CD4-positive, alpha-beta memory T cell (primary cell): Measurements from ENCODE around the gene EFCAB9. TPM values are rescaled to one million over a fixed set of nuclear protein-coding genes. Genes with fewer than 3 reads are reported as not detected.

ENCODE experiments used
- CTCF ChIA-PET: fragments of 350-600 bp; sonication (Branson Sonifier 250); formaldehyde crosslinking; loops from one replicate; lab custom pipeline; 2021; ENCODE audit warnings: inconsistent platforms; ENCODE audit not compliant: partially characterized antibody; lab: Charles Lee
- POLR2A ChIA-PET: fragments of 350-600 bp; sonication (Branson Sonifier 250); formaldehyde crosslinking; loops from one replicate; lab custom pipeline; 2021; ENCODE audit not compliant: partially characterized antibody; lab: Charles Lee
- DNase-seq, 5 donors: peaks; one replicate each; pipeline versions ENCODE4 v3.0.0 to v3.0.0-alpha.2; 2020 to 2022; ENCODE audit warnings: mixed read lengths in 1 of 5
- H3K27ac ChIP-seq: one replicate; pipeline ENCODE4 v1.7.0; 2013; ENCODE audit warnings: low read depth, low read length
- H3K27me3 ChIP-seq: 2 replicates; pipeline ENCODE4 v1.7.0; 2013; ENCODE audit warnings: mild to moderate bottlenecking, low read length, moderate library complexity; ENCODE audit not compliant: insufficient read depth
- H3K36me3 ChIP-seq: 2 replicates; pipeline ENCODE4 v1.7.0; 2013; ENCODE audit warnings: mild to moderate bottlenecking, low read length, moderate library complexity; ENCODE audit not compliant: insufficient read depth
- H3K4me1 ChIP-seq: 2 replicates; pipeline ENCODE4 v1.7.0; 2013; ENCODE audit warnings: mild to moderate bottlenecking, low read length, moderate library complexity; ENCODE audit not compliant: insufficient read depth
- H3K4me3 ChIP-seq, 2 donors: one replicate each; pipeline ENCODE4 v1.7.0; 2013; ENCODE audit warnings: low read length in 2 of 2, mild to moderate bottlenecking in 1 of 2
- H3K9me3 ChIP-seq, 2 donors: one replicate each; pipeline ENCODE4 v1.7.0; 2013; ENCODE audit warnings: low read length in 2 of 2, control low read depth in 1 of 2; ENCODE audit not compliant: control insufficient read depth in 1 of 2
- H3K27ac Mint-ChIP-seq, 7 donors: one replicate each; pipeline ENCODE4 v1.8.0; 2020 to 2021; ENCODE audit warnings: mixed read lengths in 7 of 7, mild to moderate bottlenecking in 6 of 7, inconsistent platforms in 3 of 7, moderate library complexity in 3 of 7
- H3K27me3 Mint-ChIP-seq, 2 donors: one replicate each; pipeline ENCODE4 v1.8.0; 2020 to 2021; ENCODE audit warnings: mixed read lengths in 2 of 2
- H3K36me3 Mint-ChIP-seq, 2 donors: one replicate each; pipeline ENCODE4 v1.8.0; 2020 to 2021; ENCODE audit warnings: mixed read lengths in 2 of 2, inconsistent platforms in 1 of 2, mild to moderate bottlenecking in 1 of 2
- H3K4me1 Mint-ChIP-seq, 4 donors: one replicate each; pipeline ENCODE4 v1.8.0; 2020 to 2021; ENCODE audit warnings: mixed read lengths in 4 of 4, mild to moderate bottlenecking in 1 of 4
- H3K4me3 Mint-ChIP-seq, 8 donors: one replicate each; pipeline ENCODE4 v1.8.0; 2020 to 2021; ENCODE audit warnings: mixed read lengths in 8 of 8, mild to moderate bottlenecking in 7 of 8, moderate library complexity in 6 of 8, inconsistent platforms in 3 of 8
- H3K9me3 Mint-ChIP-seq, 8 donors: one replicate each; pipeline ENCODE4 v1.8.0; 2020 to 2021; ENCODE audit warnings: mixed read lengths in 8 of 8, mild to moderate bottlenecking in 5 of 8, inconsistent platforms in 3 of 8, moderate library complexity in 1 of 8
- intact Hi-C: fragments of 100-400 bp; cut with micrococcal nuclease; formaldehyde crosslinking; loops from one replicate; pipeline ENCODE4 v1.15.1; 2023
- polyA plus RNA-seq, 2 donors: library from polyadenylated mRNA; unstranded; fragments of 300-500 nt; fragmentation: Illumina TruSeq; gene quantifications; one replicate each; pipeline ENCODE4 v1.2.3, GENCODE V29; 2021
- total RNA-seq, 2 experiments: library from RNA; stranded (reverse); gene quantifications; one replicate each; pipeline ENCODE4 v1.2.3, GENCODE V29; 2021

The EFCAB9 gene
- total and polyA plus RNA-seq, 4 experiments from 2014 or later: not detected

DNA sequence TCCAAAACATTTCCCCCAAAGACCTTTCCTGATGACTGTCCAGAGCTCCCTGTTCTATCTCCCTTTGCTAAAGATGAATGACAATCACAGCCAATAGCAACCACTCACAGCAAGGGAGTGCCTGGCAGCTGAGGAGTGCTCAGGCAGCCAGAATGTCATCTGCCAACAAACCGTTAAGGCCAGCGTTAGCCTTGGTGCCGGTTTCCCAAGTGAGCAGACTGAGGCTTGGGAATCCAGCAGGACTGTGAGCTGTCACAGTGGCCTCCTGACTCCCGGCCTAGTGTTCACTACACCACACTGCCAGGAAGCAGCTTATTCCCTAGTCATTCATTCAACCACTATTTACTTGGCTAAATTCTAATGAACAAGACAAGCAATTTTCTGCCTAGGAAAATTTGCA lies 30.6 kb upstream of the EFCAB9 start:
- POLR2A ChIA-PET: interaction anchor here (8.3 to 8.4 kb wide), 2 partner anchors 11 to 23 kb away, joined by 80 to 89 read pairs; partner anchors contain the start of gene STK10
- no peak for DNase-seq
- CTCF ChIA-PET: interaction anchor here (1.1 to 23.1 kb wide), 5 partner anchors 11 to 127 kb away, joined by 3 to 429 read pairs (median 6); partner anchors contain the start of gene STK10
- Mint-ChIP-seq H3K4me3 (peak overlapping the region in 2 of 8 donors; percentile 15 to 38), H3K4me1 (peaks cover 50 to 97% (median 75%) of the 10 kb centered on the region in 4 donors), H3K27me3 (no peaks in the 10 kb centered on the region), H3K27ac (peak overlapping the region in 5 of 7 donors; percentile 22 to 76 (median 63)), H3K9me3 (no peaks in the 10 kb centered on the region), H3K36me3 (peaks cover 15 to 54% of the 10 kb centered on the region in 2 donors)
- no peak overlapping the region for H3K4me3 ChIP-seq
- no peaks in the 10 kb centered on the region for H3K27me3 ChIP-seq
- no peaks in the 10 kb centered on the region for H3K9me3 ChIP-seq
- H3K27ac ChIP-seq: no peak overlapping the region
- intact Hi-C loops: no loop called here
- H3K36me3 ChIP-seq: peaks cover 14% of the 10 kb centered on the region
- H3K4me1 ChIP-seq: peaks cover 91% of the 10 kb centered on the region

DNA sequence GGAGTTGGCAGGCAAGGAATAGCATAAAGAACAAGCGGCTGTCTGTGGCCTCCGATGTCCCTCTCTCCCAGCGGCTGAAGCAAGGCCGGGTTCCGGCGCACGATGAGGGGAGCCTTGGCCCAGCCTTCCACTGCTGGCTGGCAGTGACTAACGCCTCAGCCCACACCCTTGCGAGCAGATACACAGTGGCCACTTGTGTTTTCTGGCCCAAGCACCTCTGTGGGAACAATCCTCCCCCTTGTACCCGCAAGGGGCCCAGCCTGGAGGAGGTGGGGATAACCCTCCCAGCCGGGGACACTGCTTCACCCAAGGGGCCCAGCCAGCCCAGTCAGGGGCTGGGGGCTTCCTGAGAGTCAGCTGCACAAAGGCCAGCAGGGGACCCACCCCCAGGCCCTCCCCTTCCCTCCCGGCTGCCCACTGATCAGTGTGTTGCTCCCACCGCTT lies 29.2 kb upstream of the EFCAB9 start:
- Mint-ChIP-seq H3K27me3 (no peaks in the 10 kb centered on the region), H3K27ac (peak overlapping the region; percentile 40 to 87 (median 63)), H3K4me1 (peaks cover 54 to 97% (median 79%) of the 10 kb centered on the region in 4 donors), H3K4me3 (no peak overlapping the region), H3K9me3 (no peaks in the 10 kb centered on the region), H3K36me3 (peaks cover 19 to 58% of the 10 kb centered on the region in 2 donors)
- Histone ChIP-seq H3K27me3 (no peaks in the 10 kb centered on the region), H3K9me3 (no peaks in the 10 kb centered on the region), H3K27ac (peak overlapping the region; percentile 17), H3K4me1 (peaks cover 94% of the 10 kb centered on the region), H3K4me3 (no peak overlapping the region), H3K36me3 (peaks cover 14% of the 10 kb centered on the region)
- intact Hi-C loops: no loop called here
- DNase-seq: no peak
- POLR2A ChIA-PET: interaction anchor here (1.7 to 8.4 kb wide), 4 partner anchors 10 to 53 kb away, joined by 6 to 89 read pairs (median 44); partner anchors contain the start of gene STK10
- CTCF ChIA-PET: interaction anchor here (2.7 to 23.1 kb wide), 3 partner anchors 9 to 59 kb away, joined by 6 to 429 read pairs (median 37); partner anchors contain the start of gene STK10

DNA sequence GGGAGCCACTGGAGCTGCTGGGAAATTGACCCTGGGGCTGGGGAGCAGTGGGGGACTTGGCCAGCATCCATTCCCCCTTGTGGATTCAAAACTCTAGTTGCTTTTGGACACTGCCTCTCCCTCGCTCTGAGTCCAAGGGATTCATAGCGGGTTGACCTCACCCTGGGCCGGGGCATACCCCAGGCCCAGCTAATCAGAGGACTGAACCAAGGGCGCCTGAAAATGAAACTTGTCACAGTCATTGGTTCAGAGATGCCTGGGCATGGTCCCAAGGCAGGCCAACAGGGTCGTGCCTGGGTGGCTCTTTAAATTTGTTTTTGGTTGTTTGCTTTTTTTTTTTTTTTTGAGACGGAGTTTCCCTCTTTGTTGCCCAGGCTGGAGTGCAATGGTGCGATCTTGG lies 28.5 kb upstream of the EFCAB9 start:
- Histone ChIP-seq H3K27me3 (no peaks in the 10 kb centered on the region), H3K4me1 (peaks cover 96% of the 10 kb centered on the region), H3K9me3 (no peaks in the 10 kb centered on the region), H3K36me3 (peaks cover 14% of the 10 kb centered on the region), H3K27ac (peak overlapping the region; percentile 17), H3K4me3 (no peak overlapping the region)
- POLR2A ChIA-PET: interaction anchor here (1.7 to 8.4 kb wide), 4 partner anchors 9 to 54 kb away, joined by 6 to 89 read pairs (median 44); partner anchors contain the start of gene STK10
- Mint-ChIP-seq H3K9me3 (no peaks in the 10 kb centered on the region), H3K27ac (peak overlapping the region in 5 of 7 donors; percentile 3 to 87 (median 27)), H3K36me3 (peaks cover 24 to 62% of the 10 kb centered on the region in 2 donors), H3K27me3 (no peaks in the 10 kb centered on the region), H3K4me3 (no peak overlapping the region), H3K4me1 (peaks cover 59 to 97% (median 81%) of the 10 kb centered on the region in 4 donors)
- DNase-seq: no peak
- CTCF ChIA-PET: interaction anchor here (5.3 to 23.1 kb wide), 2 partner anchors 8 to 19 kb away, joined by 37 to 429 read pairs; partner anchors contain the start of gene STK10
- intact Hi-C loops: no loop called here

DNA sequence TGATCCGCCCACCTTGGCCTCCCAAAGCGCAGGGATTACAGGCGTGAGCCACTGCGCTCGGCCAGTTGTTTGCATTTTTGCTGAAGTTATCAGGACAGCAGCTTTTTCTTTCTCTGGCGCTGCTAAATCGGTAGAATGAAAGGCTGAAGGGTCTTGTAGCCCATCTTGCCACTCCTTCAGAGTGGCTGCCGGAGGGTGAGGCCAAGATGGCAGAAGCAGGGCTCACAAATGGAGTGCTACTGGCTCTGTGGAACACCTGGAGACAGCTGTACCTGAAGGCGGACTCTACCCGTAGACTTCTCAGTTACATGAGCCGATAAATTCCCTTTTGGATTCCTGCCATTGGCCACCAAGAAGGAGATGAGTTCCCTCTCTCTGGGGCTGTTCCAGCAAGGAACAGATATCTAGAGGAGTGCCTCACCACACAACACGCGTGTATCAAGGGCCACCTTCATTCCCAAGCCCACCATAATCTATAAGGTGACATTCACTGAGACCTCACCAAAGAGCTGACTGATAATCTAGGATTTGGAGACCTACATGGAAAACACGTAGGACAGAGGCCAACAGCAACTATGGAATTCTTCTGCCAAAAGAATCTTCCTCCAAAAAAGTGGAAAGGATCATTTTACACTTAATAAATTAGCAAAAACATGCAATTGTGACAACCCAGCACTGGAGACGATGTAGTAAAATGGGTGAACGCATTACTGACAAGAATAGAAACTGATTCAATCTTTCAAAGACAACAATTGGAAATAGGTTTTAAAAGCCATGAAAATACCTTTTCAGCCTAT lies 27.7 kb upstream of the EFCAB9 start:
- peaks cover 59 to 97% (median 82%) of the 10 kb centered on the region in 4 donors for H3K4me1 Mint-ChIP-seq
- peak overlapping the region; percentile 8 to 99 (median 62) for H3K27ac Mint-ChIP-seq
- POLR2A ChIA-PET: interaction anchor here (1.7 to 8.4 kb wide), 4 partner anchors 8 to 55 kb away, joined by 7 to 89 read pairs (median 44); partner anchors contain the start of gene STK10
- H3K4me3 Mint-ChIP-seq: peak overlapping the region in 2 of 8 donors; percentile 10 to 39
- no peak for DNase-seq
- H3K27me3 ChIP-seq: no peaks in the 10 kb centered on the region
- peaks cover 24 to 60% of the 10 kb centered on the region in 2 donors for H3K36me3 Mint-ChIP-seq
- no peaks in the 10 kb centered on the region for H3K9me3 Mint-ChIP-seq
- H3K4me1 ChIP-seq: peaks cover 96% of the 10 kb centered on the region
- CTCF ChIA-PET: interaction anchor here (1.6 to 23.1 kb wide), 2 partner anchors 18 to 59 kb away, joined by 4 to 429 read pairs; partner anchors contain the start of gene STK10
- no peak overlapping the region for H3K27ac ChIP-seq
- intact Hi-C loops: no loop called here
- H3K4me3 ChIP-seq: no peak overlapping the region
- no peaks in the 10 kb centered on the region for H3K9me3 ChIP-seq
- H3K27me3 Mint-ChIP-seq: no peaks in the 10 kb centered on the region
- peaks cover 18% of the 10 kb centered on the region for H3K36me3 ChIP-seq

- H3K4me1 ChIP-seq: peaks cover 97% of the 10 kb centered on the region
- ChIA-PET POLR2A (interaction anchor here (0.9 to 8.3 kb wide), 3 partner anchors 11 to 24 kb away, joined by 3 to 80 read pairs (median 7); partner anchors contain the start of gene STK10), CTCF (interaction anchor here (1.1 to 23.1 kb wide), 3 partner anchors 17 to 62 kb away, joined by 4 to 429 read pairs (median 4); partner anchors contain the start of gene STK10)
- DNase-seq: no peak
- no peaks in the 10 kb centered on the region for H3K9me3 Mint-ChIP-seq
- H3K27me3 ChIP-seq: no peaks in the 10 kb centered on the region
- H3K36me3 ChIP-seq: peaks cover 18% of the 10 kb centered on the region
- no peaks in the 10 kb centered on the region for H3K27me3 Mint-ChIP-seq
- H3K4me3 Mint-ChIP-seq: peak overlapping the region in 5 of 8 donors; percentile 34 to 72 (median 49)
- no peaks in the 10 kb centered on the region for H3K9me3 ChIP-seq
- peaks cover 21 to 53% of the 10 kb centered on the region in 2 donors for H3K36me3 Mint-ChIP-seq
- no peak overlapping the region for H3K4me3 ChIP-seq
- H3K27ac ChIP-seq: peak overlapping the region; percentile 41
- H3K4me1 Mint-ChIP-seq: peaks cover 55 to 98% (median 81%) of the 10 kb centered on the region in 4 donors
- intact Hi-C loops: no loop called here
- H3K27ac Mint-ChIP-seq: peak overlapping the region in 6 of 7 donors; percentile 41 to 99 (median 92)
Measured at GRCh38 chr5:172167895-172168294, 26.1 kb upstream of the EFCAB9 start.

DNA sequence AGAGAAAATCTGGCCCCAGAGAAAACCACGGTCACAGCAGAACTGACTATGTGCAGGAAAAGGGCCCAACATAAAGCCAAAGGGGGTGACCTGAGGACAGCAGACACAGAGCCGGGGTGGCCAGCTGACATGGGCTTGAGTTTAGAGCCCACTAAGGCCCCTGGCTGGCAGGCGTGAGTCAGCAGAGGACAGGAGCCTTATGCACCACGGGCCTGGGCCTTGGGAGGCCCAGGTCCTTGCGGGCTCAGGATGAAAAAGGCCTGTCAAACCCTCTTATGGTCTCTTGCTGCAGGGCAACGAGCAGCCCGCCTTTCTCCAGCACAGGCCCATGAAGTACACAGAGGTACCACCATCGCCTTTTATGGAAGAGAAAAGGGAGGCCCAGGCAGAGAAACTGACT lies 25.7 kb upstream of the EFCAB9 start:
- Mint-ChIP-seq H3K4me1 (peaks cover 54 to 98% (median 81%) of the 10 kb centered on the region in 4 donors), H3K36me3 (peaks cover 22 to 52% of the 10 kb centered on the region in 2 donors), H3K4me3 (peak overlapping the region in 4 of 8 donors; percentile 48 to 72 (median 62)), H3K27ac (peak overlapping the region; percentile 20 to 99 (median 92)), H3K9me3 (no peaks in the 10 kb centered on the region), H3K27me3 (no peaks in the 10 kb centered on the region)
- H3K27me3 ChIP-seq: no peaks in the 10 kb centered on the region
- H3K4me1 ChIP-seq: peaks cover 97% of the 10 kb centered on the region
- CTCF ChIA-PET: interaction anchor here (23.1 kb wide), 1 partner anchor 16 kb away, joined by 429 read pairs; the partner anchor contains the start of gene STK10
- no peak overlapping the region for H3K4me3 ChIP-seq
- no peaks in the 10 kb centered on the region for H3K9me3 ChIP-seq
- intact Hi-C loops: no loop called here
- H3K27ac ChIP-seq: peak overlapping the region; percentile 41
- peaks cover 18% of the 10 kb centered on the region for H3K36me3 ChIP-seq
- POLR2A ChIA-PET: interaction anchor here (8.3 kb wide), 1 partner anchor 18 kb away, joined by 80 read pairs; the partner anchor contains the start of gene STK10
- no peak for DNase-seq
